Measurements from ENCODE around the gene LHFPL3.
A peak's percentile ranks its signal among the peaks of the same experiment; 100 is the strongest.

LHFPL3 gene

DNA sequence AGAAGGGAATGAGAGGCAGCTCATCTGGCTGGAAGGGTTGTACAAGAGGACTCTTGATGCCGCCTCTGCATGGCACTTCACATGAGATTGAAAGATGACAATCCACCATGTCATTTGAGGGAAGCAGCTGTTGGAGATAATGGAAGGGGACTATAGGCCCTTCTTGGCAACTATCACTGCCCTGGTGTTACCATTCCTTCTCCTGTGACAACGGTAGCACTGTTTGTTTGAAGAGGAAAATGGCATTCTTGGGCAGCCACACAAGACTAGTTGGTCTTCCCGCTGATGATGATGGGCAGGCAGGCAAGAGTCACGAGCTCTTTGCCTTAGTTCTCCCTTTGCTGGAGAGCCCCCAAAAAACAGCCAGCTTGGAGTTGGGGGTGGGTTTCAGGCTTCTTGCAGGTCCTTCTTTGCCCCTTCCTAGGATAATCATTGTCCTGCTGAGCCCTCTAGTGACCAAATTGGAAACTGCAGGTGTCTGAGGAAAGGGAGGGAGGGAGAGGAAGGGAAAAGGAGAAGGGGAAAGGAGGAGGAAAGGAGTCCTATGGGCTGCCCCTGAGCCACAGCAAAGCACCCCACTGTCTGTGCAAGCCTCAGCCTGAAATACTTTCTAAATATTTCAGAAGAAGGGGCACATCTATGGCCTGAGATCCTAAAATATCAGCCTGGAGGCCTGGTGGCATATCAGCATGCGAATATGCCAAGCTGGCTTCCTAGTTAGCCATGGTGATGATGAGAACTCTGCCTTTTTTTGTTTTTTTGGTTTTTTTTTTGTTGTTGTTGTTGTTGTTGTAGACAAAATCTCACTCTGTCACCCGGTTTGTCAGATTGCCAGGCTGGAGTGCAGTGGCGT is 520.0 kb downstream of the LHFPL3 start:
- peak; percentile 23 for DNase-seq (ENCODE audit: low spot score)

DNA sequence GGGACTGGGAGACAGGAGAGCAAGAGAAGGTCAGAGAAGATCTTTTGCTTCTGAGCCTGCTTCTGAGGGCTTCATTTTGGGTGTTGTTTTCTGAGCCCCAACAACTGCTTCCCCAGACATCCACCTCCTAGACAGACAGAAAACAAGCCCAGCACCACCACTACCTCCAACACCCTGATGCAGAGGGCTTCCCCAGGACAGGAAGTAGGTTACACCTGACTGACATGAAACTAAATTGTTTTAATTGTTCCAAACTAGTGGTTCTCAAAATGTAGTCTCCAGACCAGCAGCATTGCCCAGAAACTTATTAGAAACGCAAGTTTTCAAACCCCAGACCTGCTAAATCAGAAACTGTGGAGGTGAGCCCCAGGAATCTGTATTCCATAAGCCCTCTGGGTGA is 522.0 kb downstream of the LHFPL3 start:
- no peak for DNase-seq (ENCODE audit: low spot score)

DNA sequence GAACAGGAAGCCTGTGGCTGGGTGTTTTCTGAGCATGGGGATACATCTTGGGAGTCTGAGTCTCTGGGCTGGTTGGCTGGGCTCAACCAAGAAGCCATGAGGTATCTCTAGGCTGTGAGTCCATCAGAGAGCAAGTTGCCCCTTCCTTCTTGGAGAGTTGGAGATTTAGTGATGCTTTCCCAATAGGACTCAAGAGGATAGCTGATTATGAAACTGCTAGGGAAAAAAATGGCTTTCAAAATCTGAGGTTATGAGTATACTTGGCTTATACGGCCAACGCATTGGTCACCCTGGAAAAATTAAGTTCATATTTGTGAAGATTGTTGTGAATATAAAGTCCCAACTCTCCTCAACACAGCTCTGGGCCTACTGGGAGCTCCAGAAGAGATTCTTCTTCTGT is 522.9 kb downstream of the LHFPL3 start:
- DNase-seq (ENCODE audit: low spot score): no peak

DNA sequence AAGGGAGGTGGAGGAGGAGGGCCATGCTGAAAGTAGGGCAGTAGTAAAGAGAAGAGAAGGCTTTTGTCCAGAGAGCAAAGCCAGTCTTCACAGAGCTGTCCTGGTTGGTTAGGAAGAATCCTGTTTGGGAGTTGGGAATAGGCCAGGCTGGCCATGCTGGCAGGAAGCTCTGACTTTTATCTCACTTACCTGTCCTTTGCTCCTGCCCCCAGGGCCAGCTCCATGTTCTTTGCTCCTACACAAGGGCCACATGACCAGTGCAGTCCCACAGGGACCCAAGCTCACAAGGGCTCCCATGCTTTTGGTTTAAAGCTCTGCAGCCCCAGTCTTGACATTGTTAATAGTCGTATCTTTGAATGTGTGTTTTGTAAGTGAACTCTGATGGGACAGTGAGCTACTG is 524.0 kb downstream of the LHFPL3 start:
- no peak for DNase-seq (ENCODE audit: low spot score)

DNA sequence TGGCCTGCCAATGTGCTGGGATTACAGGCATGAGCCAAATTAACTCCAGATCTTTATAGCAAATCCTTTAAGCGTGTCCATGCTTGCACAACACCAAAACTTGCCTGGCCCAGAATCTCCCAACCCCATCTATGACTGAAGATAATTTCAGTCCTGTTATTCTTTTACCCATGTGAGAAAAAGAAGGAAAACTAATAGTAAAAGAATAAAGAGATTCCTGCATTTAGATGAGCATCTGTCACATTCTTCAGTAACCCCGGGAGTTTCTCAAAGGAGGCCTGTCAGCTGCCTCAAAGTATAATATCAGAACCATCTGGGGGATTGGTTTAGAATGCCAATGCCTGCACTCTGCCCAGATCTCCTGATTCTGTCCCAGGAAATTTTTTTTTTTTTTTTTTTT is 527.5 kb downstream of the LHFPL3 start:
- no peak for DNase-seq (ENCODE audit: low spot score)

DNA sequence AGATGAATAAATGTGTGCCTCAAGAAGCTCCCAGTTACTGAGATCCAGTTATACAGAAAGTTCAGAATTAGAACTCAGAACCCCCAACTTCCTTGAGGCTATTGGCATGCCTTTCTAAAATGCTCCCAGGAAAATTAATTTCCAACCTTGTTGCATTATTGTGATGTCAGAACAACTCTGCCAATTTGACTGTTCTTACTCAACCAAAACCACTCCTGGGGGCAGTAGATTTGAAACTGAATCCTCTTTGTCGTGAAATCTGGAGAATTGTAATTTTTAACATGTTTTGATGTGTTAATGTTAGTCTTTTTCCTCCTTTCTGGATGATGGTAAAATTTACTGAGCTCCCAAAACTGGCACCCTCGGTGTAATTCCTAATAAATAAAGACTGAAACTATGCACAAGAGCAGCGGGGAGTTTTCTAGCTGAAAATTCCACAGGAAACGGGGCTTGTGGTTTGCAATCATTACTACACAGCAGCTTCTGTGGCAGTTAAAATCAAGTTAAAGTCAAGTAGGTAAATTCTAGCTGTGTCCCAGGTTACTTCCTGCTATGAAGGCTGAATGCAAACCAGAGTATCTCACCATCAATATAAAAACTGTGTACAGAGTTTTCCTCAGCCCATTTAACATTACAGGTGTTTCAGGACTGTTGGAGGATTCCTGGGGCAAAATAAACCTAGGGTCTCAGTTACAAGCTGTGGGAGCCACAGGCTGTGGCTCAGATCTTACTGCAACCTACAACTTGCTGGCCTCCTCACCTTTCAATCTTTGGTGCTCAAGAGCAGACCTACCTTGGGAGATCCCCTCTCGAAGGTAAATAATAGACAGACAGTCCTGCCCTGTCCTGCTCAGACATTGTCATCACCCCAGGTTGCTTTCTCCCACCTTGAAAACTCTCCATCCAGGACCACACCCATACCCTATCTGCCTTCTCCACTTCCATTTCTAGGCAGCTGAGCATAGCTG is 529.3 kb downstream of the LHFPL3 start:
- no peak for DNase-seq (ENCODE audit: low spot score)

DNA sequence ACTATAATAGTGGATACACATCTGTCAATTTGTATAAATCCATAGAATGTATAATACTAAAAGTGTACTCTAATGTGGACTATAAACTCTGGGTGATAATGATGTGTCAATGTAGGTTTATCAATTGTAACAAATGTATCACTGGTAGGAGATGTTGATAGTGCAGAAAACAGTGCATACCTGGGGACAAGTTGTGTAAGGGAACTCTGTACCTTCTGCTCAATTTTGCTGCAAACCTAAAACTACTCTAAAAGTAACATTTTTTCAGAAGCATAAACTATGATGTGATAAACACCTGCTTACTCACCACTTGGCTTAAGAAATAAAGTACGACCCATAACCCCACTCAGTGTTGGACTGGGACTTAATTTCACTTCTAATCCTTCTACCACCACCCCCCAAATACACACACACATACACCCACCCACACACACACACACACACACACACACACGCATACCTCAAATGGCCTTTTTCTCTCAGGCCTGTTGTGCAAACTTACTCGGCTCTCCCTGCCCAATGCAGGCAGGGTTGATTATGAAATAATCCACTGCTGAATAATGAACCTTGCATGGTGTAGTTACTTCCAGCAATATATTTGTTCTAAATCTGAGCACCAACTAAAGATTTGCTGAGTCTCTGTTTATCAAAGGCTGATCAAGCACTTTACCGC is 531.5 kb downstream of the LHFPL3 start:
- DNase-seq (ENCODE audit: low spot score): no peak

DNA sequence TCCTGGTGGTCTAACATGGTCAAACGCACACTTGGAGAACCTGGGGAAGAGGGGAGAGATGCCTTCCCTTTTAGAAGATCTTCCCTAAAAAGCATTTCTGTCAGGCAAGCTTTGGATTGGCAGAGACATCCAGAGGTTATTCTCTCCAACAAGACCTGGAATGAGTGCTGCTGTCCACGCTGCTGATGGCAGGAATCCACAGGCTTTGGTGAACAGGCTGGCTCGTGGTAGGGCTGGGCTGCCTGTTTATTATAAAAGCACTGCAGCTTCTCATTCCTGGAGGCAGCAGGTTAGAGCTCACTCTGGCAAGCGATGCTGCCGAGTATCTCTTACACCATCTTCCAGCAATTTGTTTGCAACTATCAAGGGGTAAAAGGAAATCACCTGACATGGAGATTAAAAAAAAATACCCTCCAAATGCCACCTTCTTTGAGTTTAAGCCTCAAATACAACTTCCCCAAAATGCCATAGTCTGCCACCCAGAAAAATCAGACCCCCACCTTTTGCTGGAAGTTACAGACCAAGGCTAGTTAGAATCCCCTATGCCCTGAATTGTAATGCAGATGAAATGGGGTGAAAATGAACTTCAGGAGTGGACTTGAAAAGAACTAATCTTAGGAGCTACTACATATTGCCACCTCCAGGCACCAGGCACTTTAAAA is 533.5 kb downstream of the LHFPL3 start:
- DNase-seq (ENCODE audit: low spot score): no peak

DNA sequence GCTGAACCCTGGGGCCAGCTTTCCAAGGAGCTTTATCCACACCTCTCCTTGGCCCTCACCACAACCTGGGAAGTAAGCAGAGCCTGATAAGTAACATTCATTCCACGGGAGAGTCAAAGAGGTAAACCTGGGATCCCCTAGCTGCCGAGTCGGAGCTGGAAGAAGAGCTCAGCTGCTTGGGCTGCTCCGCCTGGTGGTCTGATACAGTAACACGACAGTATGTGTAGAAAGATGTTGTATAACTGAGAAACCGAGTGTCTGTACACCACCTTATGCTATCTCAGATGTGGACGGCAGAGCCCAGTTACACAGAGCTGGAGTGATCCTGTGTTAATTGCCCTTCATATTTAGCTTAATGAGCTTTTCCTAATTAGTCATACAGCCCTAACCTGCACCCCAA is 534.3 kb downstream of the LHFPL3 start:
- no peak for DNase-seq (ENCODE audit: low spot score)

DNA sequence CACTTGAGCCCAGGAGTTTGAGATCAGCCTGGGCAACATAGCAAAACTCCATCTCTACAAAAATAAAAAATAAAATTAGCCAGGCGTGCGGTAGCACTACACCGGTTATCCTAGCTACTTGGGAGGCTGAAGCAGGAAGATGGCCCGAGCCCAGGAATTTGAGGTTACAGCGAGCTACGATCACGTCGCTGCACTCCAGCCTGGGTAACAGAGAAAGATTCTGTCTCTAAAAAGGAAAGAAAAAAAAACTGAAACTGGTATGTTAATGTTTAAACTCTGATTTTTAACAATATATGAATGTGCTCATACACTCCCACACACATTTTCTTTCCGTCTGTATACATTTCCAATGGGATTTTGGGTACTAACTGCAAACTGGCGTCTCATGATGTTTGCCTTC is 545.0 kb downstream of the LHFPL3 start:
- DNase-seq (ENCODE audit: low spot score): no peak

DNA sequence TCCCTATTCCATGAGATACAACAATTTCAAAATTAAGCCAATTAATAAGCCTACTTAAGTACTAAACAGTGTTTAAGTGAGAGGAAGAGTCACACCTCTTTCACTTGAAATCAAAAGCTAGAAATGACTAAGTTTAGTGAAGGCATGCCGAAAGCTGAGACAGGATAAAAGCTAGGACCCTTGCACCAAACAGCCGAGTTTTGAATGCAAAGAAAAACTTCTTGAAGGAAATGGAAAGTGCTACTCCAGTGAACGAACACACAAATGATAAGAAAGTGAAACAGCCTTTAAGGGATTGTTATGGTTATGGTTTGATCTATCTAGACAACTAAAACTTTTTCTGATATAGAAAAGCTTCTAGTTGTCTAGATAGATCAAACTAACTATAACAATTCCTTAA is 550.2 kb downstream of the LHFPL3 start:
- no peak for DNase-seq (ENCODE audit: low spot score)

DNA sequence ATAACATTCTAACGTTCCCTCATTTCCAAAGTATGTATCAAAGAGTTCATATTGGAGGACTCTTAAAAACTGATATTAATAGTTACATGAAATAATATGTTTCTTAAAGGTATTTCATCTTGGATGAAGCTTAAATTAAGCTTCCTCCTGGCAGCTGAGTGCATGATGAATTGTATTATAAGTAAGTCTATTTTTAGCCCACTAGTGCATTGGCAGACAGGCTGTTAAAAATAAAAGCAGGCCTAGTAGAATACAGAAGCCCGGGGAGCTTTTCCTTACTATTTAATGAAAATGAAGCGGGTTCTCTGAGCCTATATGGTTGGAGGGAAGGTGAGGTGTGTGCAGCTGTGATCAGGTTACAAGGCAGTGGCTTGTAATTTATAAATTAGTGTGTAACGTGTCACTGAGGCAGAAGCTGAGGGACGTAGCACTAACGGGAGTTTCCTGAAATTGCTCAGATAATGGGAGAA is 554.9 kb downstream of the LHFPL3 start:
- no peak for DNase-seq (ENCODE audit: low spot score)

DNA sequence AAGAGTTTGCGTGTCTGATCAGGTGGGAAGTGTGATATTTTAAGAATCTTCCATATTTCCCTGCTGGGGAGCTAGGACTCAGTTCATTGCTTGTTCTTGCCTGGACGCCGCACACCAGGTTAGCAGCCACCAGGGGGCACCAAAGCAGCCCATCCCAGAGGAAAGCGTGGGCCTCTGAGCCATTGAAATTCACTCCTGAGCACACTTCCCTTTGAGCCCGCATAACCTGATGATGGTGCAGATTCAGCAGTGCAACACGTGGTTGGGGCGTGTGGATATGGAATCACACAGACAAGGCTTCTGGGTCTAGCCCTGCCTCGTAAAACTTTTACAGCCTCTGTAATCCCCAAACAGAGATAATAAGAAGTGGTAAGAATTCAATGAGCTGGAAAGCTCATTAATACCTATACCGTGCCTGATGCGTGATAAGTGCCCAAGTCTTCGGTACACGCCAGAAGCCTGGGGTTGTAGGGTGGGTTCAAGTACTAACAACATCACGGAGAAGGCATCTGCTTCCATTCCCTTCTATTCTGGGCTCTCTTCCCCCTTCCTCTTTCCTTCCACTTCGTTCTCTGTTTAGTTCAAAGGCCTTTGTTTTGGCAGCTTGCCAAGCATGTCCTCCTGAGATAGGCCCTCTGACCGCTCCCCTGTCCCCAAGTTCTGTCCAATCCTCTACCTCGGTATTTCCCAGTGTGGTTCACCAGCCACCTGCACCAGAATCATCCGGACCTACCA is 555.5 kb downstream of the LHFPL3 start:
- DNase-seq (ENCODE audit: low spot score): peak; percentile 75

DNA sequence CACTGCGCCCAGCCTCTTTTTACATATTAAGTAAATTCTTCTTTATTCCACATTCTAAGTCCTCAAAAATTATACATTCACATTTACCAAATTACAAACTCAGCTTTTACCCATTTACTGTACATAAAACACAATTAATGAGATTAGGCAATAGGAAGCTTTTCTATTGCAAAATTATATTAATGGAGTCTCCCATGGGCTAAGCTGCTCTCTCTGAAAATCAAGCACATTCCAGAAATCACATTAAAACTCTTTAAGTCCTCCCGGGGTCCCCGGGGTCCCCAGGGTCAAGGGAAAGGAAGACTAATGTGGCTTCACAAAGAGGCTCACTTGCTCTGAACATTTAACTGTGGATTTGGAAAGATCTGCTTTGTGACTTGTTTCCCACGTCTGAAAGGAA is 558.2 kb downstream of the LHFPL3 start:
- DNase-seq (ENCODE audit: low spot score): no peak

DNA sequence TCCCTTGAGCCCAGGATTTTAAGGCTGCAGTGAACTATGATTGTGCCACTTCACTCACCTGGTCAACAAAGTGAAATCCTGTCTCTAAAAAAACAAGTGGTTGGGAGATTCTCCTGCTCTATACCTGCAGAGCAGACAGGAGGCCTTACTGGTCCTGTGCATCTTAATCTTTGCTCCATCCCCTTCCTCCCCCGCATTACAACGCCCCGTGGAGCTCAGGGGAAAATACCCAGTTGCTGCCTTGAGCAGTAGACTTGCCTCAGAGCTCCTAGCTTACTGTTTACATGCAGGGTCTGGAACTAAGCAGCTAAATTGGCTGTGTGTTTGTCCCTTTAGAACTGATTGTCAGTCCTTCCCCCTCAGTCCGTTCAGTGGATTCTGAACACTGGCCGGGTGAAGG is 561.8 kb downstream of the LHFPL3 start:
- no peak for DNase-seq (ENCODE audit: low spot score)

DNA sequence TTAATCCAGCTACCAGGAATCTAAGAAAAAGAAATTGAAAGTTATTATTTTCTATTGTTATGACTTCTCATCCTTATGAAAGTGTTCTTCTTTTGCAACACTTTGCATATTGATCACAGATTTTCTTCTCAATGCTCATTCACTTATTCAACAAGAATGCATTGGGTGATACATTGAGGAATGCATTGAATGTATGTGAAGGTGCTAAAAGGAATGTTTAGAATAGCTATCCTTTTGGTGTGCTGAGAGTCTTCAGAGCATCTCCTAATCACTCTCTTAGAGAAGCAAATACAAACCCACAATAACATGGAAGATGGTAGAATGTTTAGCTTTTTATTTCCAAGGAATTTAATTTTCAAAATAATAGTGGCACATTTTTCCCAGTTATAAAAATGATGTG is 563.5 kb downstream of the LHFPL3 start:
- DNase-seq (ENCODE audit: low spot score): no peak

DNA sequence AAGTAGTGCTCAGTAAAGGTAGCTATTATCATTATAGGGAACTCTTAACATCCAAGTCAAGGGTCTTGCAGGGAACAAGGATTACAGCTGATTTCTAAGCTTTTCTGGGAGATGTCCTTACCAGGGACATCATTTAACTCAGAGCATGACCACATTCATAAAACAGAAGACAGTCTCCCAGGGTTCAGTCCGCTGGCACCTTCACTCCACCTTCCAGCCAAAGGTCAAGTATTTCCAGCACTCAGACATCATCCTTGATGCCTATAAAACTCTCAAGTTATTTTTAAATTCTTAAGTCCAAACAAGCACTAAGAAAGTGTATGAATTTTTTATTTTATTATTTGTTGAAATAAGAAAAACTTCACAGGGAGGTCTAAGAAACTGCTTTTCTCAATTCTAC is 565.9 kb downstream of the LHFPL3 start:
- DNase-seq (ENCODE audit: low spot score): no peak

DNA sequence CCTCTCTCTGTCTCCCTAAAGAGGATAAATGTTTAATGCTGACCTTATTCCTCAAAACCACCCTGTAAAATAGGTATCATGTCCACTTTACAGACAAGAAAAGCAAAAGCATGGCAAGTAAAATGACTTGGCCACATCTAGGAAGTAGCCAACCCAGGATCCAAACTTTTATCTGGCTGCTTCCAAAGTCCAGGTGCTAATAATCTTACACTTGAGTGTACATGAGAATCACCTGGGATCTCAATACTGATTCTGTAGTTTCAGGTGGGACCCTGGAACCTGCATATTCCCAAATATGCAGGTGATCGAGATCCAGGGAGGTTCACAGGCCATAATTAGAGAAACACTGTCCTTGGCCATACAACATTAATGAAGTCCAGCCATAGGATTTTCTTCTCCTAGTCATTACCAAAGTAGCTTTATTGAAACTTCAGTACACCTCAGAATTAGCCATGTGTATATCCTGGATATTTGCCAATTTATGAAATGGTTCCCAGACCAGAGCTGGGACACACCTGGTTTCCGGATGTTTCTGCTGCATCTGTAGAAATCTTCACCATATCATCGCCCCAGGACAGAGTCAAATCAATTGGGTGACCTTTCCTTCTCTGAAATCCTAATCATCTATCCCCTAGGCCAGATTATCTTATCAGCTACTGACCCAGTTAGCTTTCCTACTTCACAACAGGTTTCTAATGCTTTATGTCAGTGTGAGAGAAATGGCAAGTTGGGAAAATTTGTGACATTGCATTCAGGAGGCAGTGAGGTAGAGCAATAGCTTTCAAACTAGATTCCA is 566.5 kb downstream of the LHFPL3 start:
- DNase-seq (ENCODE audit: low spot score): no peak

DNA sequence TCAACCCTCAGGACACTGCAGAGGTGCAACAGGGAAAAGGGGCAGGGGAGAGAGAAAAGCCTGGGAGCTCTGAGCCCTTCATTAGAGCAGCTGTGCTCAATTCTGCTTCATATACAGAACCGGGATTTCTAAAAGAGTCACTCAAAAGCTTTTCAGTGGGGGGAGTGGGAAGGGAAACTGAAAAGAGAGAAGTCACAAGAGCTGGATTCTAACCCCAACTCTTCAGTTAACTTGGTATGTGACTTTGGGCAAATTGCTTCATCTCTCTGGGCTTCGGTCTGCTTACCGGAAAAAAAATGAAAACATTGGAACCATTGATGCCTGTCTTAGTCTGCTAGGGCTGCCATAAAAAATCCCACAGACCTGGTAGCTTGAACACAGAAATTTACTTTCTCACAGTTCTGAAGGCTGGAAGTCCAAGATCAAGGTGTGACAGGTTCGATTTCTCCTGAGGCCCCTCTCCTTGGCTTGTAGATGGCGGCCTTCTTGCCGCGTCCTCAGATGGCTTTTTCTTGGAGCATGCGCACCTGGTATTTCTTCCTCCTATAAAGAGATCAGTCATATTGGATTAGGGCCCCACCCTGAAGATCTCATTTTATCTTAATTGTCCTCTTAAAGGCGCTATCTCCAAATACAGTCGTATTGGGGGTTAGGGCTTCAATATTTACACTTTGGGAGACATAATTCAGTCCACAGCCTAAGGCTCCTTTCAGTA is 567.3 kb downstream of the LHFPL3 start:
- no peak for DNase-seq (ENCODE audit: low spot score)

DNA sequence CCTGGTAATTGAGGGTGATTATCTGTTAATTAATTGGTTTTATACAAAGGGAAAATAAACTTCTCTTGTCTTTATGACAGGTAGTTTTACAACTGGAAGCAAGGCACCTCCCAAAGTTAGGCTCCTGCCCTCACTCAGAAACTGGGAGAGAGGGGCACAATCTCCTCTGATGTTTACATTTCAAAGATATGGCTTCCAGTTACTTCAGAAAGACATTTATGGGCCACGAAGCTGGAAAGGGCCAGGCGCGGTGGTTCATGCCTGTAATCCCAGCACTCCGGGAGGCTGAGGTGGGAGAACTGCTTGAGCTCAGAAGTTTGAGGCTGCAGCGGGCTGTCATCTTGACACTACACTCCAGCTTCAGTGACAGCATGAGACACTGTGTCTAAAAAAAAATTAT is 570.0 kb downstream of the LHFPL3 start:
- DNase-seq (ENCODE audit: low spot score): no peak

Measured in HuH-7.5 (cell line).